ENCODE measurements around the gene APLN.

DNA sequence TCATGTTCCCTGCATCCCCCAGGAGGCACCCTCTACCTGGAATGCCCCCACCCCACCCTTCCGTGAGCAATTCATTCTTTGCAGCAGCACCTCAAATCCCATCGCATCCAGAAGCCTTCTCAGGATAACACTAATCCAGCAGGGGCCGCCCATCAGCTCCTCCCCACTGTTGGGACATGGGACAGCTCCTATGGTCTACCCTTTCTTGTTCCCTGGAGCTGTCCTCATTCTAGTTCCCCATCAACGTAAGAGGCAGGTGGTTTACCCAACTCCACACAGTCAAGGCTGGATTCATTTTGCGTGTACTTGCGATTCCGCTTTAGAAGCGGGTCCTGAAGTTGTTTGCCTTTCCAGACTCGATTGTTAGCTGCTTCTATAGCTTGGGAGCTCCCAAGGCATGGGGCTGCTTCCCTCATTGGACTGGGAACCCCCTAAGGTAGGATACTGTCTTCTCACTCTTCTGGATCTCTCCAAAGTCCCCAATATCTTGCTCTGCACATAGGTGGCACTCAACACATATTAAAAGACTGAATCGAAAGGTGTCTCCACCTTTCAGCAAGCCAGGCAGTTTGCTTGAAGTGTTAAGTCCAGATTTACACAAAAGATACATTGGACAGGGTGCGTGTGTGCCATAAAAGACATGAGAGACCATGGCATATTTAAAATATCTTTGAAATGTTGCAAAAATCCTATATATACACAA, 942 bp upstream of the APLN start:
- TF ChIP-seq, protein P1, sequence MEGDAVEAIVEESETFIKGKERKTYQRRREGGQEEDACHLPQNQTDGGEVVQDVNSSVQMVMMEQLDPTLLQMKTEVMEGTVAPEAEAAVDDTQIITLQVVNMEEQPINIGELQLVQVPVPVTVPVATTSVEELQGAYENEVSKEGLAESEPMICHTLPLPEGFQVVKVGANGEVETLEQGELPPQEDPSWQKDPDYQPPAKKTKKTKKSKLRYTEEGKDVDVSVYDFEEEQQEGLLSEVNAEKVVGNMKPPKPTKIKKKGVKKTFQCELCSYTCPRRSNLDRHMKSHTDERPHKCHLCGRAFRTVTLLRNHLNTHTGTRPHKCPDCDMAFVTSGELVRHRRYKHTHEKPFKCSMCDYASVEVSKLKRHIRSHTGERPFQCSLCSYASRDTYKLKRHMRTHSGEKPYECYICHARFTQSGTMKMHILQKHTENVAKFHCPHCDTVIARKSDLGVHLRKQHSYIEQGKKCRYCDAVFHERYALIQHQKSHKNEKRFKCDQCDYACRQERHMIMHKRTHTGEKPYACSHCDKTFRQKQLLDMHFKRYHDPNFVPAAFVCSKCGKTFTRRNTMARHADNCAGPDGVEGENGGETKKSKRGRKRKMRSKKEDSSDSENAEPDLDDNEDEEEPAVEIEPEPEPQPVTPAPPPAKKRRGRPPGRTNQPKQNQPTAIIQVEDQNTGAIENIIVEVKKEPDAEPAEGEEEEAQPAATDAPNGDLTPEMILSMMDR (IDR thresholded peaks at IDR 0.05; ENCODE audit: low read depth, low read length, poor library complexity, severe bottlenecking): peak; percentile 31
- TF ChIP-seq EZH2phosphoT487 (IDR thresholded peaks at IDR 0.05; ENCODE audit: borderline replicate concordance, low read length): no peak
